GM18868 (cell line): Measurements from ENCODE around the gene TAF10.

ENCODE experiments used
- ATAC-seq: cut with Tn5 transposase; IDR thresholded peaks from one replicate; pipeline ENCODE4 v1.9.1; 2021; ENCODE audit warnings: mild to moderate bottlenecking, moderate library complexity; ENCODE audit not compliant: unreplicated experiment

TAF10 gene

GRCh38 chr11:6640985-6641701 is 29.1 kb upstream of the TAF10 start:
- ATAC-seq: no peak

GRCh38 chr11:6640036-6640984 is 28.3 kb upstream of the TAF10 start:
- ATAC-seq: no peak

GRCh38 chr11:6638429-6638828 is 26.4 kb upstream of the TAF10 start:
- no peak for ATAC-seq

DNA sequence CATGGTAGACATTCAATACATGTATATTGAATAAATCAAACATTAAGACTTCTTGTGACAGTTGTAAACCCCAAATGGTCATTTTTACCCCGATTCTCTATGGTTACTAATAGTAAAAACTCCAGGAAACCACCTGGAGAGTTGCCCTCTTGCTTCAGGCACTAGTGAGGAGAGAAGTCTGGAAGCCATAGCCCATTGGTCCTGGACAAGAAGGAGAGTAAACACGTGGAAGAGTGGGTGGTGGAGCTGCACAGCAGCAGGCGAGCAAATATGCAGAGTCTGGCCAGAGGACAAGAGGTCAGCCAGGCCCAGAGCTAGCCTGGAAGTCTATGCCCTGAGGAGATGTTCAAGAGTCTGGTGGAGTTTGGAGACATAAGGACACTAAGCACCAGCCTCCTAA is 25.9 kb upstream of the TAF10 start:
- ATAC-seq: no peak

- ATAC-seq: no peak
Observed at GRCh38 chr11:6636480-6636879, 24.5 kb upstream of the TAF10 start.

DNA sequence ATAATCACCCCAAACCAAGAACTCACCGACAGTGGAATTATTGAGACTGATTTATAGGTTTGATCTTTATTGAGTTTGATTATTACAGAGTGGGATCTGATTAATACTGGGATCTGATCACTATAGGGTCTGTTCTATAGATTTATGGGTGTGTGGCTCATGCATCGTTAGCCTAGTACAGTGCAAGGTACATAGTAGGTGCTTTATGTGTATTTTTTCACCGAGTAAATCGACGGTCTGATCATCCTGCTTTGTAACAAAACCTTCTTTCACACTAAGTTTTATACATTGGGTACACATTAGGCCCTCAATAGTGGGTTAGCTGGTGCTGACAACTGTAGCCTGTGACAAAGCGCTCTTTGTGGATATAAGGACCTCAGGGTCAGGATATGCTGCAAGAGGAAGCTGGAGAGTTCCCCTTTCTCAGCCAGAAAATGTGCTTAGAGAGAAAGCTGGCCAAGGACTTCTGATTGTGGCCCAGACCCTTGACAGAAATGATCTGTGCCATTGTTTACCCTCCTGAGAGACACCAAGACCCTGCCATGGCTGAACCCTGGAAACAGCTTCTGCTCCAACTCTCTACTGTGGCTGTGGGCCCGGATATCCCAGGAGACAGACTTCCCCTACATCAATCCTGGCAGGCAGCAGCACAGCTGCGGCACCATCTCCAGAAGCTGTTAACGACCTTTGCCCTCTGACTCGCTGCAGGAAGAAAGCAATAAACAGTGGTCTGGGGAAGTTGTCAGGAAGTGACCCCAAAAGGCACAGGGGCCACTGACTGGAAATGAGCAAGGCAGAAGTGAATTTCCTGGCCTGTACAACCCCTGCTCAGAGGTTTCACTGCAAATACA is 23.3 kb upstream of the TAF10 start:
- ATAC-seq: no peak

- ATAC-seq: no peak
Observed at GRCh38 chr11:6634534-6634933, 22.5 kb upstream of the TAF10 start.

GRCh38 chr11:6633422-6634408 is 21.7 kb upstream of the TAF10 start:
- ATAC-seq: no peak

DNA sequence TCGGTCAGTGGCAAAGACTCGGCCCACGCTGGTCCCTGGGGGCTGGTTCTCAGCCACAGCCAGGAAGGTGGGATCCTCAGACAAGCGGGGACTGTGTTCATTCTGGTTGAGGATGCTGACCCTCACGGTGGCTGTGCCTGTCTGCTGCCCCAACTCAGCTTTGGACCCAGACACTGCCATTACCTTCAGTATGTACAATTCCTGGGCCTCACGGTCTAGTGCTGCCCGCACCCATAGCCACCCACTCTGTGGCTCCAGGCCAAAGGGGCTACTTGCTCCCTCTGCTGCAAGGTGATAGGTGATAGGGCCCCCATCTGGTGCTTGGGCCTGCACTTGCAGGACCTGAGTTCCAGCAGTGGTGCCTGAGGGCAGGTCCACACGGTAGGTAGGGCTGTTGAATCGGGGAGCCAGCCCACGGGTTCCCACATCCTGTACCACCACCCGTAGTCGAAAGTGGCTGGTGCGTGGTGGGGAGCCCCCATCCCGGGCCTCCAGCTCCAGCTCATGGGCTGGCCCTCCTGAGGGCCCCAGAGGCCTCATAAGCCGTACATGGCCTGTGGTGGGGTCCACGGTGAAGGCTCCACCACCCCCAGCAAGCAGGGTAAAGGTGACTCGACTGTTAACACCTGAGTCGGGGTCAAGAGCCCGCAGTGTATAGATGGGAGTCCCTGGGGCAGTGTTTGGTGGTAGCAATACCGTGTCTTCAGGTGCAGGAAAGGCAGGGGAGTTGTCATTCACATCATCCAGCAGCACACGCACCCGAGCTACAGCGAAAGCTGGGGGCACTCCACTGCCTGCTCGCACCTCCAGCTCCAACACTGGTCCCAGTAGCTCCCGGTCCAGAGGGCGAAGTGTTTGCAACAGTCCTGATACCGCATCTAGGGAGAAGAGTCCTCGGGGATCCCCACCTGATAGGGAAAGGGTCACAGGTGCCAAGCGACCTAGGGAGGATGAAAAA is 20.4 kb upstream of the TAF10 start:
- ATAC-seq: no peak

DNA sequence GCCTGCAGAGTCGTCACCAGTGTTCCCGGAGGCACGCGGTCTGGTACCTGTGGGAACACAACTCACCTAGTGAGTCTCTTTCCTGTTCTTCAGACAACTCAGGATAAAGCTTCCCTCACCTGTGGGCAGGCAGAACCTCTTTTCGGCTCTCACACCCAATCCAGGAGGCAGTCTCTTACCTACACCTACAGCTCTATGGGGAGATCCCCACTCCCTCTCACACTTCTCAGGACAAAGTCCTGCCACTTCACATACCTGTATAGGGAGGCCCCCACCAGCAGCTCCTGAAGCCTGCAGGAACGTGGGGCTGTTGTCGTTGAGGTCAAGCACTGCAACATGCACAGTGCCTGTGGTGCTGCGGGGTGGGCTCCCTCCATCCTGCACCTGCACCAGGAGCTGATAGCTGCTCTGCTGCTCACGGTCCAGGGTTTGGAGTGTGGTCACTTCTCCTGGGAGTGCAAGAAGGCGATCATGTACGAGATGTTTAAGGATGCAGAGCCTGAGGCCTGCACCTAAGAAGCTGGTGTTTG is 19.4 kb upstream of the TAF10 start:
- no peak for ATAC-seq

DNA sequence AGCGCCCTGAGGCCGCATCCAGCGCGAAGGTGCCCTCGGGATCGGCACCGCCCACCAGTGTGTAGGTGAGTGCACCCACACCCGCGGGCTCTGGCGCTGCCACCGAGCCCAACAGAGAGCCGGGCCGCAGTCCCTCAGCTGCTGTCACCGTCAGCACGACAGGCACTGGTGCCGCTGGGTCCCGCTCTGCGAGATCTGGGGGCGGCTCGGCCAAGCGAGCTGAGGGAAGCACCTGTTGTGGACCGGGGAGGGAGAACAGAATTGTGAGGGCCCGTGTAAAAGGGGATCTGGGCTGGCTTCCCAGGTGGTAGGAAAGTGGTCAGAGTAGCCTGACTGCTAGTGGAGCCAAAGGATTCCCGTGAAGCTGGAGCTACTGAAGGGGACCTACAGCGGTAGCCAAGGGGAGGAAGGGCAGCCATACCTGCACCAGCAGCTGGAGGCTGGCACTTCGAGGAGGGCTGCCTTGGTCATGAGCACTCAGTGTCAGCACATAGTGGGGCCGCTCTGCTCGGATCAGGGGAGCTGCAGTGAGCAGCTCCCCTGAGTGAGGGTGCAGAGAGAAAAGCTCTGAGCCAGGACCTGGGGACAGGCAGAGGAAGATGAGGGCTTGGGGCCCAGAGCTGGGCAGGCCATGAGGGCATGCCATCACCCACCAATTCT is 18.7 kb upstream of the TAF10 start:
- no peak for ATAC-seq

DNA sequence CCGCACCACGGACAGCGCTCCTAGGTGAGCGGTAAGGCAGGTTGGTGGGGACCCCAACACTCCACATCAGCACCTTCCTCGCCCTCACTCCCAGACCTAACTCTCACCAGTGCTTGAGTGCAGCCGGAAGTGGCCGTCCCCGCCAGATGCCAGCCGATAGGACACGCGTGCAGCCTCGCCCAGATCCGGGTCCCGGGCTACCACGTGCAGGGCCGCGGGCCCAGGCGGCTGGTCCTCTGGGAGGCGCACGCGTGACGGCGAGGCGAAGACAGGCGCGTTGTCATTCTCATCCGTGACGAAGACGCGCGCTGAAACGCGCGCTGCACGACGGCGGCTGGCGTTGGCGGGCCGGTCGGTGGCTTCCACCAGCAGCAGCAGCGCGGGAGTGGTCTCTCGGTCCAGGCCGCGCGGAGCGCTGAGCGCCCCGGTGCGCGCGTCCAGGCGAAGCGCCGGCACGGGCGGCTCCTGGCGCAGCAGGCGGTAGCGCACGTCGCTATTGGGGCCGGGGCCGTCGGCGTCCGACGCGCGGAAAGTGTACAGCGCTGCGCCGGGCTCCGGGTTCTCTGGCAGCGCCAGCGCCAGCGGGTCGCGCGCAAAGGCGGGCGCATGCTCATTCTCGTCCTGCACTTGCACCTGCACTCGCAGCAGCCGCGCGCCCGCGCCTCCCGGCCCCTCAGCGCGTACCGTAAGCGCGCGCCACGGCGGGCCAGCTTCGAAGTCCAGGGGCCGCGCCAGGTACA is 18.0 kb upstream of the TAF10 start:
- no peak for ATAC-seq

DNA sequence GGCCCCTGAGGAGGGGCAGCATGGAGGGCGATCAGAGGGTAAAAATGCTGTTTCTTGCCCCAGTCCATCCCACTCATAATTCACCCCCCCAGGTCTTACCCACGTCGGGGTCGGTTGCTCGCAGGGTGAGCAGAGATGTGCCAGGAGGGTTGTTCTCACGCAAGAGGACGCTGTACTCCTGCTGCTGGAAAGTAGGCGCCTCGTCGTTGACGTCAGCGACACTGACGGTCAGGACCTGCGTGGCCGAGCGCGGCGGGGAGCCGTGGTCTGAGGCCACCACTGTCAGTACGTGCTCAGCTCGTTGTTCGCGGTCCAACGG is 17.5 kb upstream of the TAF10 start:
- ATAC-seq: no peak

GRCh38 chr11:6628526-6628925 is 16.5 kb upstream of the TAF10 start:
- ATAC-seq: no peak

- peak; percentile 89 for ATAC-seq
Observed at GRCh38 chr11:6627762-6628241, 15.8 kb upstream of the TAF10 start.

DNA sequence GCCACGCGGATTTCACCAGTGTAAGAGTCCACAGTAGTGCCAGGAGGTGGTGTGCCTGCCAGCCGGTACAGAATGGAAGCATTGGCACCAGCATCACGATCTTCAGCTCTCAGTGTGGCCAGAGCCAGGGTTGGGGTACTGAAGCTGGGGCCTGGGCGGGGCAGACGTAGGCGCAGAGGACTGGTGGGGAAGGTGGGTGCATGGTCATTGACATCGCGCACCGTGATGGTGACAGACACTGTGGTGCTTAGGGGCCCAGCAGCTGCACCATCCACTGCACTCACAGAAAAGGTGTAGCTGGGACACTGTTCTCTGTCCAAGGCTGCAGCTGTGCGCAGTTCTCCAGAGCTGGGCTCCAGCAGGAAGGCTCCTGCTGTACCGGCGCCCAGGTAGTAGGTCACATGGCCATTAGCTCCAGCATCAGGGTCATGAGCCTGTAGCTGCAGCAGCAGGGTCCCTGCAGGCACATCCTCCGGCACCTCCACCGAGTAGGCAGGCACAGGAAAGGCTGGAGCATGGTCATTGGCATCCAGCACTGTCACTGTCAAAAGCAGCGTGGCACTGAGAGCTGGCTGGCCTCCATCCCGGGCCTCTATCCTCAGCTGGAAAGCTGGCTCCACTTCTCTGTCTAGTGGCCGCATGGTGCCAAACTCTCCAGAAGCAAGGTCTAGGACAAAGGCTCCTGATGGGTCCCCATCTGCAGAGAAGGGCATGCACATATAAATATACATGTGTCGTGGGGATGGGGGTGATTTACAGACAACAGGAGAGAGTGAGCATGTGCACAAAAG is 15.2 kb upstream of the TAF10 start:
- no peak for ATAC-seq
